Measurements from ENCODE around the gene ABCD2. TPM values are rescaled to one million over a fixed set of nuclear protein-coding genes. Genes with fewer than 3 reads are reported as not detected.
"Not testable (repeated sequence)": the region's sequence is repeated elsewhere in the genome, so short reads cannot be mapped to it uniquely, and the experiment has no call there.

Gene ABCD2
- total RNA-seq, 1 donor from 2014 or later: not detected

- no peak for DNase-seq
These were observed 7.8 kb downstream of the ABCD2 start for GRCh38 chr12:39611818-39612217.

- DNase-seq: no peak
These were observed 9.1 kb downstream of the ABCD2 start for GRCh38 chr12:39610436-39611025.

GRCh38 chr12:39606712-39607423, 12.7 kb downstream of the ABCD2 start:
- no peak for DNase-seq

- DNase-seq: no peak
These were observed 13.6 kb downstream of the ABCD2 start for GRCh38 chr12:39605996-39606395.

- DNase-seq: no peak
These were observed 14.1 kb downstream of the ABCD2 start for GRCh38 chr12:39605501-39605900.

- no peak for DNase-seq
These were observed 16.5 kb downstream of the ABCD2 start for GRCh38 chr12:39603065-39603464.

GRCh38 chr12:39601951-39602350, 17.7 kb downstream of the ABCD2 start:
- DNase-seq: not testable (repeated sequence)

- DNase-seq: no peak
These were observed 23.7 kb downstream of the ABCD2 start for GRCh38 chr12:39595928-39596327.

- no peak for DNase-seq
These were observed 27.3 kb downstream of the ABCD2 start for GRCh38 chr12:39592295-39592694.

GRCh38 chr12:39588348-39588747, 31.3 kb downstream of the ABCD2 start:
- DNase-seq: no peak

GRCh38 chr12:39587225-39587624, 32.4 kb downstream of the ABCD2 start:
- DNase-seq: no peak

- no peak for DNase-seq
These were observed 32.8 kb downstream of the ABCD2 start for GRCh38 chr12:39586816-39587215.

GRCh38 chr12:39581592-39581991, 38.0 kb downstream of the ABCD2 start:
- DNase-seq: no peak

- DNase-seq: no peak
These were observed 44.1 kb downstream of the ABCD2 start for GRCh38 chr12:39575498-39575875.

- DNase-seq: no peak
These were observed 44.7 kb downstream of the ABCD2 start for GRCh38 chr12:39574785-39575497.

- DNase-seq: no peak
These were observed 45.2 kb downstream of the ABCD2 start for GRCh38 chr12:39574378-39574777.

- no peak for DNase-seq
These were observed 45.6 kb downstream of the ABCD2 start for GRCh38 chr12:39573971-39574370.

- DNase-seq: no peak
These were observed 47.1 kb downstream of the ABCD2 start for GRCh38 chr12:39572551-39572950.

GRCh38 chr12:39571351-39571750, 48.3 kb downstream of the ABCD2 start:
- no peak for DNase-seq

- DNase-seq: no peak
These were observed 66.1 kb downstream of the ABCD2 start for GRCh38 chr12:39553476-39553875.

GRCh38 chr12:39544211-39544610, 75.4 kb downstream of the ABCD2 start:
- not testable (repeated sequence) for DNase-seq

GRCh38 chr12:39541471-39541870, 78.1 kb downstream of the ABCD2 start:
- DNase-seq: no peak

- no peak for DNase-seq
These were observed 80.9 kb downstream of the ABCD2 start for GRCh38 chr12:39538679-39539104.

GRCh38 chr12:39533951-39534350, 85.7 kb downstream of the ABCD2 start:
- no peak for DNase-seq
